GM18858 (cell line): Measurements from ENCODE around the gene CSPG4.
A peak's percentile ranks its signal among the peaks of the same experiment; 100 is the strongest.
"Not testable (repeated sequence)": the region's sequence is repeated elsewhere in the genome, so short reads cannot be mapped to it uniquely, and the experiment has no call there.

ENCODE experiments used
- ATAC-seq: cut with Tn5 transposase; IDR thresholded peaks from one replicate; pipeline ENCODE4 v1.9.1; 2021; ENCODE audit not compliant: unreplicated experiment

Gene CSPG4

DNA sequence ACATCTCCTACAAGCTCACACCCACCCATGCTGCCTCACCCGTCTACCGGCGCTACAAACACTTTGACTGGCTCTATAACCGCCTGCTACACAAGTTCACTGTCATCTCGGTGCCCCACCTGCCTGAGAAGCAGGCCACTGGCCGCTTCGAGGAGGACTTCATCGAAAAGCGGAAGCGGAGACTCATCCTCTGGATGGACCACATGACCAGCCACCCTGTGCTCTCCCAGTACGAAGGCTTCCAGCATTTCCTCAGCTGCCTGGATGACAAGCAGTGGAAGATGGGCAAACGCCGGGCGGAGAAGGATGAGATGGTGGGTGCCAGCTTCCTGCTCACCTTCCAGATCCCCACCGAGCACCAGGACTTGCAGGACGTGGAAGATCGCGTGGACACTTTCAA lies 62.8 kb downstream of the CSPG4 start:
- ATAC-seq = no peak

DNA sequence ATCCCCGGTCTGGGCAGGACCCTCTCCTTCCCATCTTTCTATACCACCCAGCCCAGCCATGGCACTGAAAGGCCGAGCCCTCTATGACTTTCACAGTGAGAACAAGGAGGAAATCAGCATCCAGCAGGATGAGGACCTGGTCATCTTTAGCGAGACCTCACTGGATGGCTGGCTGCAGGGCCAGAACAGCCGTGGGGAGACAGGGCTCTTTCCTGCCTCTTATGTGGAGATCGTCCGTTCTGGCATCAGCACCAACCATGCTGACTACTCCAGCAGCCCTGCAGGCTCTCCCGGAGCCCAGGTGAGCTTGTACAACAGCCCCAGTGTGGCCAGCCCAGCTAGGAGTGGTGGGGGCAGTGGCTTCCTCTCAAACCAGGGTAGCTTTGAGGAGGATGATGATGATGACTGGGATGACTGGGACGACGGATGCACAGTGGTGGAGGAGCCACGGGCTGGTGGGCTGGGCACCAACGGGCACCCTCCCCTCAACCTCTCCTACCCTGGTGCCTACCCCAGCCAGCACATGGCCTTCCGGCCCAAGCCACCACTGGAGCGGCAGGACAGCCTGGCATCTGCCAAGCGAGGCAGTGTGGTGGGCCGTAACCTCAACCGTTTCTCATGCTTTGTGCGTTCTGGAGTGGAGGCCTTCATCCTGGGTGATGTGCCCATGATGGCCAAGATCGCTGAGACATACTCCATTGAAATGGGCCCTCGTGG lies 63.4 kb downstream of the CSPG4 start:
- no peak for ATAC-seq

DNA sequence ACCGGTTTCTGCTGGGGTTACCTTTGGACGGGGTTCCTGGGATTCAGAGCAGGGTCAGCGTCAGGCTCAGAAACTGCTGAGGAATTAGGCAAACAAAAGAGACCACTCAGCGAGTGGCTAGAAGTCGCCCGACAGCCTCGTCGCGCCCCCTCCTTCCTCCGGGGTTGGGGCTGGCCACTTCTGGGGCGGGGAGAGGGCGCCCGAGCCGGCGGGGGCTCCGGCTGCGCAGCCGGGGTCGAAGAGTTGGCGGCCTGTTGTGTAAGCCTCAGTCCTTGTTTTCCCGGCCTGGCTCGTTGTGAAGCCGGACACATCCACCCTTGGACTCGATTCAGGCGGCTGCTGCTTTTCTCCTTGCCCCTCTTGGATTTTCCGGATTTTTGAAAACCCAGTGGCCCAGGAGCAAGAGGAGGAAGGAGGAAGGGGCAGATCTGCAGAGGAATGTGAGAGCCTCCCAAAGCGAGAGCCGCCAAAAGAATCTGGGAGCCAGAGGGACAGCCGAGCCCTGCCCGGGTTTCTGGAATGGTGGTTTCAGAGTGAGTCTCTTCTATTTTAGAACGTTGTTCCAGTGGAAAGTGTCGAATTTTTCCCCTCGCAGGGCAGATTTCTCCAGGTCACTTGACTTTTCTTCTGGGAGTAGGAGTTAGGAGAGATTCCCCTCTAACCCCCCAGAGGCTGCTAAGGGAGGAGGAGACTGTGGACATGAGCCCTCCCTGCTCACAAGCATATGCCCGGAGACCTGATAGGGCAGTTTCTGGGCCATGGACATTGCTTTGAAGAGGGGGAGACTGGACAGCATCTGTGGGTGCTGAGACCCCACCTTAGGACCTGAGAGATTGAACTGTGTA lies 64.3 kb downstream of the CSPG4 start:
- no peak for ATAC-seq

DNA sequence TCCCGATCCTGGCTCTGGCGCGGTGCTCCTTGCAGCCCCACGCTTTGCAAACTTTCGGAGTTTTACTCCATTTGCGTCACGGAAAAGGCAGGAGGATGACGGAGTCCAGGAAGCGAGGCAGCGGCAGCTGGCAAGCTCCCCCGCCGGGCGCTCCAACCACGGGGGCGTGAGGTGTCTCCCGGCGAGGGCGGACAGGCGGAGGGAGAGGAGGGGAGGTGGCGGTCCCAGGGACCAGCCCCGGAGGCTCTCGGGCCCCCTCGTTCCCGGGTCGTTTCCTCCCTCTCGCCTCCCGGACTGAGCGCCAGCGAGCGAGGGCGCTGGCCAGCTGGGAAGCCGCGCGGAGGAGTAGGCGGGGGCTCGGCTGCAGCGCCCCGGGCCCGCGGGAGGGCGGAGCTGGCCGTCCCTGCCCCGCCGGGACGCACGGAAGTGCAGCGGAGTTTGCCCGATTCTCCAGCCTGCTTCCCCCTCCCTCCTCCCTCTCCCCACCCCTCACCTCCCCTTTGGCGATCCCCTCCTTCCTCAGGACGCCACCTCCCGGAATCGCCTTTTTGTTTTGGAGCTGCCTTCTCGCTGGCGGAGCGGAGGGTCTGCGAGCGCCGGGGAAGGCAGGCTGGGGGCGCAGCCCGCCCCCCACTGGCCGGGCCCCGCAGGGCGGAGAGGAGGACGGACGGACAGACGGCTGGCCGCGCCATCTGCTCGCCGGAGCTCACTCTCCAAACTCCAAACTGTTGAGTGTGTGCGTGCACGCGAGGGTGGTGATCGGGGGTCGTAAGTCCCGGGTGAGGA lies 65.1 kb downstream of the CSPG4 start, which contains the start of gene SNX33:
SNX33 (plus strand) TSS at position 543 of the 786 bp plus-strand sequence. CDS start 1,191 bp downstream, outside the sequence.
- ATAC-seq = no peak

DNA sequence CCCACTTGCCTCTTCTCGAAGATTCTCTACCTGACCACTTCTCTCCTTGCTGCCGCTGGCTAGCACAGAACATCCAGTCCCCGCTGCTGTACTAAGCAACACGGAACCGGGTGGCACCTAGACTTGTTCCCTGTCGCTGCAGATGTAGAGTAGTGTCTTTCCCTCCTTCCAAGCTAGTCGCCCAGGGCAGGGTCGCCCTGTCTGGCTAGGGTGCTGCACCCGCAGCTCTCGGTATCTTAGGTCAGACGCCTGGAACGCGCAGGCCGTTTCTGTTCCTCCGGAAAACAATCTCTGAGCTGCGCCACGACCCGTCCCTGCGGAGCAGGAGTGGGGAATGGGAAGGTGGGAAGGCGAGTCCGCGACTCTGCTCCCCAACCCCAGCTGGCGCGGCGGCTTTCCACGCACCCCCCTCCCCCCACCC lies 65.7 kb downstream of the CSPG4 start:
- no peak for ATAC-seq

DNA sequence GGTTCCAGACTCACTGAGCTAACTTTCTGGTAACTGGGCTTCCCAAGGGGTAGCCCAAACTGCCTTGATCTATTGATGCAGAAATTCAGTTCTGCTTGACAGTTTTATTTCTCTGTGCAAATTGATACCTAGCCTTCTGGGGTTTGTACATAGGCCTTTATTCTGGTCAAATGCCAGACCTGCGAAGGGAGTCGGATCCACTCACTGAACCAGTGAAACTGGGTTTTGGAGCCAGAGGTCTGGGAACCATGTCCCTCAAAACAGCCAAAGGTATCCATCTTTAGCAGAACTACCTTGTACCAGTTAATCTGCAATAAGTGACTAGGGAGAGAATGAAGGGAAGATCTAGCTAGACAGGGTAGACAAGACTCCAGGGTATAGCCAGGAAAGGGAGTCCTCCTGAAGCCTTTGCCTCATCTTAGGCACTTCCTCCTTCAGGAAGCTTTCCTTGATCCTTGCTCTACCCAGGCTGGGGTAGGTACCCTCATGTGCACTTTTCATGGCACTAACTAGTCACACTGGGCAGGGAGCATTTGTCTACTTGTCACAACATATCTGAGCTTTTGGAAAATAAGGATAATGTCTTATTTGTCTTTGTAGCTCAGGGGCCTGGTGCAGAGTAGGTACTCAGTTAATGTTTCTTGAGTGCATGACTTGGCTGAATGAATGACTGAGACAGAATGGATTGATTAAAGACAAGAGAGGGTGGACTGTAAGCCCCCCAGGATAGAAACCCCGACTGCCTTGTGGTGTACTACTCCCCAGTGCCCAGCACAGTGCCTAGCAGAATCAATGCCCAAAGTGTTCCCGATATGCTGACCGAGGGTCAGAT lies 66.3 kb downstream of the CSPG4 start:
- ATAC-seq = no peak

DNA sequence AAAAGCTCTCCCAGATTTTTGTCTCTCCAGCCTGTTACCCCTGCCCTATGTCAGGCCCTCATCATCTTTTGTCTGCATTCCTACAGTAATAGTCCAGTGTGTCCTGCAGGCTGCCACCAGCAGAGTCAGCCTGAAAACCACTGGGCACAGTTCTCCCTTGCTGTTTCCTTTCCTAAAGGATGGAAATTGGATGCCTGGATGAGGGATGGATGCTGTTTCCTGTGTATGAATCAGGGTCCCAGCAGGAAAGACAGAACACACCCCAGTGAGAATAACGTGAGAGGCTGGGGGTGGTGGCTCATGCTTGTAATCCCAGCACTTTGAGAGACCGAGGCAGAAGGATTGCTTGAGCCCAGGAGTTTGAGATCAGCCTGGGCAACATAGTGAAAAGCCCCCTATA lies 68.3 kb downstream of the CSPG4 start:
- no peak for ATAC-seq

DNA sequence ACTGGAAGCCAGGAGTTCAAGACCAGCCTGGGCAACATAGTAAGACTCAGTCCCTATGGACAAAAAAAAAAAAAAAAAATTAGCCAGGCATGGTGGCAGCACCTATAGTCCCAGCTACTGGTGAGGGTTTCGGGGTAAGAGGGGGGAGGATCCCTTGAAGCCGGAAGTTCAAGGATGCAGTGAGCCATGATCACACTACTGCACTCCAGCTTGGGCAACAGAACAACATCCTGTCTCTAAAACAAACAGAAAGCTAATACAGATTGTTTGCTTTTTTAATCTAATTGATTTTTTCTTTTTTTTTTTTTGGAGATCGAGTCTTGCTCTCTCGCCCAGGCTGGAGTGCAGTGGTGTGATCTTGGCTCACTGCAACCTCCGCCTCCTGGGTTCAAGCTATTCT lies 71.0 kb downstream of the CSPG4 start:
- ATAC-seq = no peak

DNA sequence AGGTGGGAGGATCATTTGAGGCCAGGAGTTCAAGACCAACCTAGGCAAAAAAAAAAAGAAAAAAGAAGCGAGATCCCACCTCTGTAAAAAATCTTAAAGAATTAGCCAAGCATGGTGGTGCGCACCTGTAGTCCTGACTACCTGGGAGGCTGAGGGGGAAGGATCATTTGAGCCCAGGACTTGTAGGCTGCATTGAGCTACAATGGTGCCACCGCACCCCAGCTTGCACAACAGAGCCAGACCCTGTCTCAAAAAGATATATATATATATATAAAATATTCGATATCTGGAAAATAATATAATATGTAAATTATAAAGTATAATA lies 71.5 kb downstream of the CSPG4 start:
- no peak for ATAC-seq

DNA sequence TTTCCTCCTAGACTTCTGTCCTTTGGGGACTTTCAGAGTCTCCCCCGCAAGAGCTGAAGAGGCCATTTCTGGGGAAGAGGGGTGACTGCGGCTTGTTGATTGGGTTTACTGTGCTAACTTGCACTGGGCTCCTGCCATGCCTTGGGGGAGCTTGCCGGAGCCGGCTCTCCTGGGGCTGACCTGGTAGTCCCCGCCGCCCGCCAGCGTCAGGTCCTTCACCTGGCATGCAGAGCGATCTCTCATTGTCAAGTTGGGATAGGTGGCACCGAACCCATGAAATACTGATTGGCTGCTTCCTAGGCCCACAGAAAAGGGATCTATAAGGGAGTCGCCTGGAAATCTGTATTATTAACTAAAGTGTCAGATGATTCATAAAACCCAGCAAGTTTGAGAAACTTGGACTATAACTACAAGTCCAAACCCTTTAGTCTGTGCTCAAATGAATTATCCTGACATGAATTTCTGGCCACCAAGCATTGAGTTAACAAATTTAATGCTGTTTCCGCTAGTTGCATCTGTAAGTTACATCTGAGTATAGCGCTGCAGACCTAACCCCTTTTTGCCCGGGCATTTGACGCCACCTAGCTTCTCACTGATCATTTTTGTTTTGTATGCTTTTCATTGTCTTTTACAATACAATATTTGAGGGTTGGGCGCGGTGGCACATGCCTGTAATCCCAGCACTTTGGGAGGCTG lies 72.0 kb downstream of the CSPG4 start:
- peak; percentile 8 for ATAC-seq

DNA sequence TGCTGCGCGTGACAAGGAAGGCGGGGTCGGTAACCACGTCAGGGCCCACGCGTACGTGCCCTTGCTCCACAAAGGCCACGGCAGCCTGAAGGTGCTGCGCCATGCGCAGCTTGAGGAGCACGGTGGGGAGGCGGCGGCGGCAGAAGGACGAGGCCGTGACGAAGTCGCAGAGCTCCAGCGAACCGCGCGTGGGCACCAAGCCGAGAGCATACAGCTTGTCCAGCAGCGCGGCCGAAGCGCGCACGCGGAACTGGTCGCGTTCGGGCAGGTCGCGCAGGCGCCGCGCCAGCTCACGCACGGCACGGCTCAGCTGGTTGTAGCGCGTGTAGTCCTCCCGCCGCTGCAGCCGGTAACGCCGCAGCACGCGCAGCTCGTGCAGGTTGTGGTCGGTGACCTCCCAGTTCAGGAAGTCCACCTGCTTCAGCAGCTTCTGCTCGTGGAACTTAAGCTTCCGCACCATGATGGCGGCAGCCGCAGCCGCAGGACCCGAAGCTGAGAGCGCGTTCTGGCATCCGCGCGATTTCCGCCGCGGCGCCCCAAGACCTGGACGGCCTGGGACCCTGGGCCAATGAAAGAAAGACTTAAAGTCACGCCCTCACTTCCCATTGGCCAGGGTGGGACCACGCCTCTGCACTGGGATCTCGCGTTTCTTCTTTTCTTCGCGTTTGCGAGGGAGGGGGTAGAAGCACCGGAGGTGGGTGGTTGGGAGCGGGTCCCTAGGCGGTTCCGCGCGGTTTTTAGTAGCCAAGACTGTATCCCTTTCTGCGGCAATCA lies 72.8 kb downstream of the CSPG4 start, which contains the start of gene IMP3:
IMP3 (minus strand) TSS at position 516 of the 774 bp plus-strand sequence; CDS start at position 460, 56 bp downstream.
- peak; percentile 84 for ATAC-seq

DNA sequence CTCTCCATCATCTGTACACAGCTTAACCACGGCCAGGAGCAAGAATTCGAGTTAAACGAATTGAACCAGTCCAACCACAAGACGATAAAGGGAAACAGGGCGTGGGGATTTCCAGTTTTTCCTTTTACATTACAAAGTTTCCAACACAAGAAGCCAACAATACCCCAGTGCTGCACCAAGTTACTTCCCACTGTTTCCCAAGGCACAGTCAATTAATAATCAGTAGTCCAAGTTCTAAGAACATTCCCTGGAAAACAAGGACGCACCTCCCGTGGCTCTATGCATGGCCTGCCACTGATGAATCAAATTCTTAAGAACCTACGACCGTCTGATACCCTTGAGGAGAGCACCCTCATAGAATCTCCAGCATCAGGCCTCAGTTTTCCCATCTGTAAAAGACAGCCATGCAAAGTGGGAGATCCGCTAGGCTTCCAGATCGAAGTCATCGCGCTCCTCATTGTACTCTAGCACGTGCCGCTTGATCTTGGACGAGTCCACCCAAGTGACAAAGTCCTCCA lies 73.4 kb downstream of the CSPG4 start:
- no peak for ATAC-seq

DNA sequence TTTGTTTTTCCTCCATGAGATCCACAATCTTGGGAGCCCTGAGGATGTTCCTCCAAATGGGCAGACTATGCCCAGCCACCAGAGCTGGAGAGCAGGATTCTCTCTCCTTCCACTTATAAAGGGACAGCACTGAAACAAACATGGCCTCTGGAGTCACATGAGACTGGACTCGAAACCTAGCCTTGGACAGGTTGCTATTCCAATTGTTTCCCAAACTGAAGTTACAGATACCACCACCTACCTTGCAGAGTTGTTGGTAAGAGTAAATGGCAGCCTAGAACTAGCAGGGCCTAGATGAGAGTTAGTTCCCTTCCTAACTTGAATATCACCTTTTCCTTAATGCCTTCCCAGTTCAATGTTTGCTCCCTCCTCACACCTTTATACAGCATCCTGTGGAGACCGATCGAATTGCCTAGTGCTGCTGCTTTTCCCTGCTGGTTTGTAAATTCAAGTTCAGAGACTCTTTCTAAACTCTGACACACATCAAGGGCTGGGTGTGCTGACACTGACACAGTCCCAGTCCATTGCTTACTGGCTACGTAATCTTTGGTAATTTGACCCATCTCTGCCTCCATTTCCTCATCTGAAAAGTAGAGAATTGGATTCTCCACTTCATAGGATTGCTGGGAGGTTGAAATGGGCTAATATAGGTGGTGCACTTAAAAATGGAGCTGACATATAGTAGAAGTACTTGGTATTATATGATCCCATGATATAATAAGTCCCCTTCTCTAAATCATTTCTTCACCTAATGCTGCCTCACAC lies 75.2 kb downstream of the CSPG4 start:
- no peak for ATAC-seq

DNA sequence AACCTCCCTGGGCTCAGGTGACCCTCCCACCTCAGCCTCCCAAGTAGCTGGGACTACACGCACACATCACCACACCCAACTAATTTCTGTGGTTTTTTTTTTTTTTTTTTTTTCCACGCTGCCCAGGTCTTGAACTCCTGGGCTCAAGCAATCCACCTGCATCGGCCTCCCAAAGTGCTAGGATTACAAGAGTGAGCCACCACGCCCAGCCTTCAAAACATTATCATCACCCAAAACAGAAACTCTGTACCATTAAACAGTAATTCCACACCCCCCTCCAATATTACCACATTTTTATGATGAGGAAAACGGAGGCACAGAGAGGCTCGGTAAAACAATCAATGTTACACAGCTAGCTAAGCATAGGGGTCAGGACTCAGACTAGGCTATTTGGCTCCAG lies 76.6 kb downstream of the CSPG4 start:
- ATAC-seq = no peak

DNA sequence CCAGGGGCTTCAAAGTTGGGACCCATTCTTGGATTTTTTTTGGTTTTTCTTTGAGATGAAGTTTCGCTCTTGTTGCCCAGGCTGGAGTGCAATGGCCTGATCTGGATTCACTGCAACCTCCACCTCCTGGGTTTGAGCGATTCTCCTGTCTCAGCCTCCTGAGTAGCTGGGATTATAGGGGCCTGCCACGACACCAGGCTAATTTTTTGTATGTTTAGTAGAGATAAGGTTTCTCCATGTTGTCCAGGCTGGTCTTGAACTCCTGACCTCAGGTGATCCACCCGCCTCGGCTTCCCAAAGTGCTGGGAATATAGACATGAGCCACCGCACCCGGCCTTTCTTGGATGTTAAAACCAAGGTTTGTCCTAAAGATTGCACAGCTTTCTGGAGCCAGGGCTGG lies 78.7 kb downstream of the CSPG4 start:
- ATAC-seq = not testable (repeated sequence)

DNA sequence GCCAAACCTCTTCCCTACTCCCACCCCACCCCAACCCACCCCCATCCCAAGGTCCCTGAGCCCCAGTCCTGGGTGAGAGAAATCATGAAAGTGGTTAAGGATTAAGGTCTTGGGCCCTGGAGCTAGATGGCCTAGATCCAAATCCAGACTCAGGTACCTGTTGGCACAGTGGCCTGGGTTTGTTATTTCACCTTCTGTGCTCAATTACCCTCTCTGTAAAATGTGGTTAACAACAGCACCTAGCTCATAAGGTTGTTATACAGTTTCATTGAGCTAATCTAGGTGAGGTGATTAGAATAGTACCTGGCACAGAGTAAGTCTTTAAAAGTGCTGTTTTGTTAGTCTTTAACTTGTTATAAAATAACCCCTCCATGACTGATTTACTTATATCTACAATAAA lies 80.7 kb downstream of the CSPG4 start:
- ATAC-seq = no peak

DNA sequence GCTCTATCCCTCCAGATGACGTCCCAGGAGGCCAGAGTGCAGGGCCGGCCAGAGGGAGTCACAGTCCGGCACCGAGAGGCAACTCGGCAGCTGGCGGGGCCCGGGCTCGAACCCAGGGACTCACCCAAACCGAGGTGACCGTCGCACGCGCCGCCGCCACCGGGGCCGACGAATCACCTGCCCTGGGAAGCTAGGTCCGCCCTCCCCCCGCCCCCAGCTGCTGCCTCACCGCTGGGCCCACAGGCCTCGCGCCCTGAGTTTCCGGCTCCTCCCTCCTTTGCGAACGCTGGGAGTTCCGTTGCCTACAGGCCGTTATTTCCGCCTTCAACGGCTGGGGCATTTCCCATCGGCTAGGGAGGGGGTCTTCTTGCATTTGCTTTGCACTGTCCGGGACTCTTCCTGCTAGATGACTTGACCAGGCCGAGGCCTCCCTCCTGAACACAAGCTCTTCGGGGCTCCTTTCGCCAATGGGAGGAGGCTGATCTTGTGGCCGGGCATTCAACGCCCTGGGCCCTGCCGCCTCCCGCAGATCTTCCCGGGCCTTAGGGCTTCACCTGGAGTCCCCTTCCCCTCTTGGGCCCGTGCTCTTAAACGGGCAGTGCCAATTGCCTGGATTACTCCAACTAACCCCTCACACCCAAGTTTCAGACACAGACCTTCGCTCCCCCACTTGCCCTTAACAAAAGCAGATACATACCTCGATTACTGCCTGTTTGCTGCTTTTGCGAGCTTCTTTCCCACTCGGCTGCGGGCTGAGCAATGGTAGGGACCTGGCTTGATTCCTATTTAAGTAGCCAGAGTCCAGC lies 86.9 kb downstream of the CSPG4 start, which contains the start of gene SNUPN:
SNUPN (minus strand) TSS at position 184 of the 806 bp plus-strand sequence. CDS start 4,674 bp downstream, outside the sequence.
- no peak for ATAC-seq
